H1 (cell line): ENCODE results near the gene DNAH8. TPM values are rescaled to one million over a fixed set of nuclear protein-coding genes. Genes with fewer than 3 reads are reported as not detected.

ENCODE experiments used
- CTCF ChIA-PET: fragments of 300-600 bp; sonication (Branson Sonifier 250); formaldehyde crosslinking; loops from one replicate; lab custom pipeline; 2021; ENCODE audit not compliant: partially characterized antibody; lab: Charles Lee
- POLR2A ChIA-PET: fragments of 300-600 bp; sonication (Branson Sonifier 250); formaldehyde crosslinking; loops from one replicate; lab custom pipeline; 2021; ENCODE audit warnings: inconsistent platforms; ENCODE audit not compliant: partially characterized antibody; lab: Charles Lee
- DNase-seq, 2 experiments: peaks; one replicate each; pipeline versions ENCODE4 v3.0.0 to v3.0.0-alpha.2; 2010 to 2022; ENCODE audit warnings: low spot score in 2 of 2, low read depth in 1 of 2, mixed read lengths in 1 of 2
- FAIRE-seq: peaks from 2 replicates; lab custom pipeline; 2011; peaks lifted over from hg19 to GRCh38; lab: Jason Lieb, UNC
- H2AFZ ChIP-seq: 2 replicates; pipeline ENCODE4 v1.8.1; 2012; ENCODE audit warnings: low read length, inconsistent platforms
- H2AK5ac ChIP-seq: 2 replicates; pipeline ENCODE4 v1.6.1; 2013; ENCODE audit warnings: low read depth, low read length
- H2BK120ac ChIP-seq: replicated peaks from 2 replicates; pipeline ENCODE3; 2013; ENCODE audit warnings: low read depth, low read length, inconsistent platforms
- H2BK12ac ChIP-seq: 2 replicates; pipeline ENCODE4 v1.6.1; 2013; ENCODE audit warnings: low read depth, low read length
- H2BK15ac ChIP-seq: 2 replicates; pipeline ENCODE4 v1.6.1; 2013; ENCODE audit warnings: low read length
- H2BK20ac ChIP-seq: 2 replicates; pipeline ENCODE4 v1.6.1; 2013; ENCODE audit warnings: low read length
- H2BK5ac ChIP-seq: 2 replicates; pipeline ENCODE4 v1.6.1; 2013; ENCODE audit warnings: low read depth, low read length
- H3K14ac ChIP-seq: 2 replicates; pipeline ENCODE4 v1.6.1; 2013; ENCODE audit warnings: inconsistent platforms; ENCODE audit not compliant: insufficient read length
- H3K18ac ChIP-seq: 2 replicates; pipeline ENCODE4 v1.6.1; 2013; ENCODE audit warnings: low read length; ENCODE audit errors: extremely low read depth
- H3K23ac ChIP-seq: 2 replicates; pipeline ENCODE4 v1.6.1; 2013; ENCODE audit warnings: inconsistent platforms; ENCODE audit not compliant: insufficient read length
- H3K23me2 ChIP-seq: 2 replicates; pipeline ENCODE4 v1.6.1; 2013; ENCODE audit warnings: low read depth, low read length
- H3K27ac ChIP-seq: 2 replicates; pipeline ENCODE4 v1.6.1; 2011; ENCODE audit warnings: low read depth, low read length, inconsistent platforms
- H3K27me3 ChIP-seq, 4 experiments: replicated peaks in 1 of 4; 1 replicate in 1 of 4; 2 replicates in 3 of 4; pipeline versions ENCODE4 v1.6.1 to v1.8.1; 2011 to 2013; ENCODE audit warnings: low read length in 3 of 4, mild to moderate bottlenecking in 3 of 4, inconsistent platforms in 2 of 4, mixed read lengths in 2 of 4, moderate library complexity in 1 of 4; ENCODE audit not compliant: control insufficient read depth in 3 of 4, insufficient read depth in 3 of 4; ENCODE audit errors: extremely low read depth in 1 of 4
- H3K36me3 ChIP-seq, 4 experiments: 2 replicates each; pipeline versions ENCODE4 v1.6.1 to v1.8.1; 2011 to 2013; ENCODE audit warnings: mild to moderate bottlenecking in 4 of 4, low read length in 3 of 4, moderate library complexity in 2 of 4, control low read depth in 1 of 4, inconsistent platforms in 1 of 4; ENCODE audit not compliant: insufficient read depth in 4 of 4, control insufficient read depth in 2 of 4
- H3K4ac ChIP-seq: replicated peaks from 2 replicates; pipeline ENCODE3; 2013; ENCODE audit warnings: low read length, low read depth, mixed read lengths, inconsistent platforms; ENCODE audit not compliant: insufficient read length
- H3K4me1 ChIP-seq, 4 experiments: replicated peaks in 1 of 4; 1 replicate in 1 of 4; 2 replicates in 3 of 4; pipeline versions ENCODE4 v1.6.1 to v1.8.1; 2011 to 2013; ENCODE audit warnings: low read length in 3 of 4, inconsistent platforms in 2 of 4, mixed read lengths in 1 of 4; ENCODE audit not compliant: insufficient read depth in 4 of 4, control insufficient read depth in 3 of 4
- H3K4me2 ChIP-seq, 2 experiments: 2 replicates each; pipeline versions ENCODE4 v1.6.1 to v1.8.1; 2011 to 2013; ENCODE audit warnings: low read depth in 2 of 2, low read length in 2 of 2, control low read depth in 1 of 2, inconsistent platforms in 1 of 2, mild to moderate bottlenecking in 1 of 2; ENCODE audit not compliant: insufficient read depth in 1 of 2
- H3K4me3 ChIP-seq, 4 experiments: fragments of 200-600, 300-600 bp in 1 of 4; sonication (generic), shearing (Covaris generic), sonication (Bioruptor Twin) in 1 of 4; 2 replicates each; pipeline versions ENCODE4 v1.5.1 to v1.8.1; 2011 to 2016; ENCODE audit warnings: low read length in 4 of 4, low read depth in 3 of 4, control low read depth in 2 of 4, inconsistent platforms in 2 of 4, mild to moderate bottlenecking in 2 of 4, mixed read lengths in 1 of 4, moderate library complexity in 1 of 4; ENCODE audit not compliant: insufficient read depth in 2 of 4; ENCODE audit errors: extremely low read depth in 1 of 4
- H3K56ac ChIP-seq: replicated peaks from 2 replicates; pipeline ENCODE3; 2013; ENCODE audit warnings: low read depth, mild to moderate bottlenecking, mixed read lengths, low read length, inconsistent platforms; ENCODE audit not compliant: insufficient read length
- H3K79me1 ChIP-seq: 2 replicates; pipeline ENCODE4 v1.6.1; 2013; ENCODE audit warnings: low read depth, low read length, control low read depth
- H3K79me2 ChIP-seq, 2 experiments: 2 replicates each; pipeline versions ENCODE4 v1.6.1 to v1.8.1; 2012 to 2013; ENCODE audit warnings: low read length in 2 of 2, mild to moderate bottlenecking in 2 of 2, inconsistent platforms in 1 of 2; ENCODE audit not compliant: insufficient read depth in 2 of 2, control insufficient read depth in 1 of 2
- H3K9ac ChIP-seq, 4 experiments: replicated peaks in 1 of 4; 1 replicate in 1 of 4; 2 replicates in 3 of 4; pipeline versions ENCODE4 v1.6.1 to v1.8.1; 2011 to 2013; ENCODE audit warnings: low read depth in 3 of 4, low read length in 3 of 4, control low read depth in 2 of 4, mild to moderate bottlenecking in 2 of 4, moderate library complexity in 2 of 4, inconsistent platforms in 1 of 4; ENCODE audit errors: extremely low read depth in 1 of 4
- H3K9me3 ChIP-seq, 2 experiments: 2 replicates each; pipeline versions ENCODE4 v1.6.1 to v1.8.1; 2012 to 2013; ENCODE audit warnings: mild to moderate bottlenecking in 2 of 2, moderate library complexity in 2 of 2, control low read depth in 1 of 2, inconsistent platforms in 1 of 2, low read depth in 1 of 2, low read length in 1 of 2, mixed read lengths in 1 of 2; ENCODE audit not compliant: insufficient read depth in 2 of 2
- H4K20me1 ChIP-seq, 2 experiments: replicated peaks in 1 of 2; 2 replicates each; pipeline versions ENCODE3 to v1.8.1; 2011 to 2013; ENCODE audit warnings: inconsistent platforms in 2 of 2, low read length in 2 of 2, mild to moderate bottlenecking in 1 of 2; ENCODE audit not compliant: insufficient read depth in 2 of 2, control insufficient read depth in 1 of 2
- H4K5ac ChIP-seq: 2 replicates; pipeline ENCODE4 v1.6.1; 2013; ENCODE audit warnings: low read length, low read depth, mixed read lengths, inconsistent platforms; ENCODE audit not compliant: insufficient read length
- H4K8ac ChIP-seq: 2 replicates; pipeline ENCODE4 v1.8.0; 2013; ENCODE audit warnings: mild to moderate bottlenecking, moderate library complexity, low read length, inconsistent platforms; ENCODE audit not compliant: insufficient read depth; ENCODE audit errors: extremely low read depth
- H4K91ac ChIP-seq: replicated peaks from 2 replicates; pipeline ENCODE3; 2013; ENCODE audit warnings: low read length, mixed read lengths, inconsistent platforms; ENCODE audit not compliant: insufficient read length
- CHD1 ChIP-seq: IDR thresholded peaks from 2 replicates; pipeline ENCODE4 v1.6.1; 2012; ENCODE audit warnings: low read depth, low read length, improper control_type of control experiment
- CREB1 ChIP-seq: IDR thresholded peaks from 2 replicates; pipeline ENCODE4 v1.6.1; 2012; ENCODE audit warnings: inconsistent platforms
- KDM1A ChIP-seq: fragments of 200-600, 300-600 bp; sonication (generic); IDR thresholded peaks from 2 replicates; pipeline ENCODE4 v1.7.1; 2016; ENCODE audit warnings: mild to moderate bottlenecking, low read length, borderline replicate concordance
- RAD21 ChIP-seq, 2 experiments: IDR thresholded peaks in 1 of 2; conservative IDR thresholded peaks in 1 of 2; 2 replicates each; pipeline ENCODE4 v1.6.1; 2011; ENCODE audit warnings: low read depth in 2 of 2, low read length in 2 of 2, improper control_type of control experiment in 1 of 2, inconsistent platforms in 1 of 2, mild to moderate bottlenecking in 1 of 2, moderate library complexity in 1 of 2
- RNF2 ChIP-seq: fragments of 200-900, 300-1000 bp; sonication (generic); IDR thresholded peaks from 2 replicates; pipeline ENCODE4 v1.7.1; 2016; ENCODE audit warnings: borderline replicate concordance, low read depth, mild to moderate bottlenecking, antibody characterized with exemption, low read length; ENCODE audit not compliant: poor library complexity, severe bottlenecking; ENCODE audit errors: missing control alignments
- TAF1 ChIP-seq: IDR thresholded peaks from 2 replicates; pipeline ENCODE4 v1.6.1; 2011; ENCODE audit warnings: mild to moderate bottlenecking, low read depth, low read length
- YY1 ChIP-seq: IDR thresholded peaks from 2 replicates; pipeline ENCODE4 v1.6.1; 2011; ENCODE audit warnings: low read depth, mild to moderate bottlenecking, low read length
- polyA plus RNA-seq, 7 experiments: library from polyadenylated mRNA; depleted of rRNA in 3 of 7; stranded (reverse) in 5 of 7; unstranded in 2 of 7; fragments of >200 nt in 5 of 7; fragments of 200-250 nt in 2 of 7; gene quantifications; 1 replicate in 5 of 7; 2 replicates in 1 of 7; 4 replicates in 1 of 7; pipeline versions ENCODE4 v1.2.1 to v1.2.3, GENCODE V29; 2011 to 2013; ENCODE audit warnings: missing spikeins in 2 of 7, mixed read lengths in 2 of 7
- total RNA-seq: library from RNA; stranded (reverse); fragmentation: NEBNext Ultra II Directional; extraction: Animal tissue kit (Norgen Biotek cat#: 25700); gene quantifications from 2 replicates; pipeline ENCODE4 v1.2.1, GENCODE V29; 2021
- TF ChIP-seq, protein P1 (sequence below): IDR thresholded peaks from 2 replicates; pipeline ENCODE4 v1.6.1; 2012; ENCODE audit warnings: low read length, inconsistent platforms

Gene DNAH8
- total and polyA plus RNA-seq, 2 of the 8 experiments (the other 6 are each of a cell fraction or from before 2014, with no cell fraction given): under 0.01 TPM; not detected in 1

DNA sequence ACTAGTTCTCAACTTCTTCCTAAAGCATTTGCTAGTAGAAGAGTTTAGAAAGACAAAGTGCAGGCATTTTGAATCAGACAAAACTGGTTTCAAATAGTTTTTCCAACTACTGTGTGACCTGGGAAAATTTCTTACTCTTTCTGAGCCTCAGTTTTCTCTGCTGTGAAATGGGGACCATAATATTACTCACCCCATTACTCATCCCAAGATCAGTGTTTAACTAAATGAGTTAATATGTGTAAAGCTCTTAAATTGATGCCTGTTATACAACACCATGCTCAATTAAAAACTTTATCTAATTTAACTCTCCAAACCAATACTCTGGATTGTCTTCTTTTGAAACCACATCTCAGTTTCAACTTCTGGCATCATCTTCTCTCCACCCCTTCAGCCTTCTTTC is 87.4 kb downstream of the DNAH8 start:
- no peak overlapping the region for H2BK5ac ChIP-seq
- H3K4me2 ChIP-seq: no peak overlapping the region
- TF ChIP-seq CHD1 (no peak), YY1 (no peak), RNF2 (no peak), TAF1 (no peak), RAD21 (IDR thresholded peaks at IDR 0.05 in 1 of 2, conservative IDR thresholded peaks at IDR 0.05 in 1 of 2; ENCODE audit: low read depth in 2 of 2, low read length in 2 of 2) (no peak), CREB1 (no peak), KDM1A (no peak)
- TF ChIP-seq, protein P1, sequence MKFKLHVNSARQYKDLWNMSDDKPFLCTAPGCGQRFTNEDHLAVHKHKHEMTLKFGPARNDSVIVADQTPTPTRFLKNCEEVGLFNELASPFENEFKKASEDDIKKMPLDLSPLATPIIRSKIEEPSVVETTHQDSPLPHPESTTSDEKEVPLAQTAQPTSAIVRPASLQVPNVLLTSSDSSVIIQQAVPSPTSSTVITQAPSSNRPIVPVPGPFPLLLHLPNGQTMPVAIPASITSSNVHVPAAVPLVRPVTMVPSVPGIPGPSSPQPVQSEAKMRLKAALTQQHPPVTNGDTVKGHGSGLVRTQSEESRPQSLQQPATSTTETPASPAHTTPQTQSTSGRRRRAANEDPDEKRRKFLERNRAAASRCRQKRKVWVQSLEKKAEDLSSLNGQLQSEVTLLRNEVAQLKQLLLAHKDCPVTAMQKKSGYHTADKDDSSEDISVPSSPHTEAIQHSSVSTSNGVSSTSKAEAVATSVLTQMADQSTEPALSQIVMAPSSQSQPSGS: no peak
- TF ChIP-seq, all 59 proteins: peak for 0
- no peak overlapping the region for H3K27ac ChIP-seq
- ChIA-PET POLR2A (no interaction called here), CTCF (interaction anchor here (0.6 kb wide), 1 partner anchor 8 kb away, joined by 4 read pairs; no protein-coding TSS in a partner anchor)
- no peak overlapping the region for H2BK12ac ChIP-seq
- H4K91ac ChIP-seq: no peak overlapping the region
- H3K9ac ChIP-seq: no peak overlapping the region
- FAIRE-seq (no peak), DNase-seq (no peak)
- no peaks in the 10 kb centered on the region for H4K20me1 ChIP-seq
- H3K9me3 ChIP-seq: no peaks in the 10 kb centered on the region
- no peak overlapping the region for H3K56ac ChIP-seq
- H2AK5ac ChIP-seq: no peak overlapping the region
- no peak overlapping the region for H2BK15ac ChIP-seq
- H2BK20ac ChIP-seq: no peak overlapping the region
- no peak overlapping the region for H4K5ac ChIP-seq
- no peak overlapping the region for H3K14ac ChIP-seq
- peaks cover 0 to 2% (median 0%) of the 10 kb centered on the region in 4 experiments; a peak in 2 of 7 replicates for H3K4me1 ChIP-seq
- H2AFZ ChIP-seq: no peak overlapping the region
- no peaks in the 10 kb centered on the region for H3K23me2 ChIP-seq
- H3K27me3 ChIP-seq: no peaks in the 10 kb centered on the region
- no peaks in the 10 kb centered on the region for H3K79me1 ChIP-seq
- H3K4me3 ChIP-seq: no peak overlapping the region
- no peak overlapping the region for H2BK120ac ChIP-seq
- H4K8ac ChIP-seq: no peak overlapping the region
- no peak overlapping the region for H3K18ac ChIP-seq
- no peaks in the 10 kb centered on the region for H3K79me2 ChIP-seq
- no peak overlapping the region for H3K4ac ChIP-seq
- no peaks in the 10 kb centered on the region for H3K36me3 ChIP-seq
- H3K23ac ChIP-seq: no peak overlapping the region
